ENCODE measurements around the gene AMH.
"Not testable (repeated sequence)": the region's sequence is repeated elsewhere in the genome, so short reads cannot be mapped to it uniquely, and the experiment has no call there.

The AMH gene

DNA sequence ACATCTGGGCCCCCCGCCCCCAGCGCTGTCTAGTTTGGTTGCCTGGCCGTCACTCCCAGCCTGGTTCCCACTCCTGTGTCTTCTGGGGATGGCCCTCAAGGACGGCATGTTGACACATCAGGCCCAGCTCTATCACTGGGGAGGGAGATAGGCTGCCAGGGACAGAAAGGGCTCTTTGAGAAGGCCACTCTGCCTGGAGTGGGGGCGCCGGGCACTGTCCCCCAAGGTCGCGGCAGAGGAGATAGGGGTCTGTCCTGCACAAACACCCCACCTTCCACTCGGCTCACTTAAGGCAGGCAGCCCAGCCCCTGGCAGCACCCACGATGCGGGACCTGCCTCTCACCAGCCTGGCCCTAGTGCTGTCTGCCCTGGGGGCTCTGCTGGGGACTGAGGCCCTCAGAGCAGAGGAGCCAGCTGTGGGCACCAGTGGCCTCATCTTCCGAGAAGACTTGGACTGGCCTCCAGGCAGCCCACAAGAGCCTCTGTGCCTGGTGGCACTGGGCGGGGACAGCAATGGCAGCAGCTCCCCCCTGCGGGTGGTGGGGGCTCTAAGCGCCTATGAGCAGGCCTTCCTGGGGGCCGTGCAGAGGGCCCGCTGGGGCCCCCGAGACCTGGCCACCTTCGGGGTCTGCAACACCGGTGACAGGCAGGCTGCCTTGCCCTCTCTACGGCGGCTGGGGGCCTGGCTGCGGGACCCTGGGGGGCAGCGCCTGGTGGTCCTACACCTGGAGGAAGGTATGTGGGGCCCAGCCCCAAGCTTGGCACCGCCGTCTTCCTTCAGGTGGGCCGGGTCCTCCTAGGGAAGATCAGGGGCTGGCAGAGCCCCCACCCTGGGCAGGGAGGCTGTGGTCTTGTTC, at the start of gene AMH:
AMH (plus strand) TSS at position 314 of the 857 bp plus-strand sequence; CDS start at position 324, 10 bp downstream.
- no peak for DNase-seq

DNA sequence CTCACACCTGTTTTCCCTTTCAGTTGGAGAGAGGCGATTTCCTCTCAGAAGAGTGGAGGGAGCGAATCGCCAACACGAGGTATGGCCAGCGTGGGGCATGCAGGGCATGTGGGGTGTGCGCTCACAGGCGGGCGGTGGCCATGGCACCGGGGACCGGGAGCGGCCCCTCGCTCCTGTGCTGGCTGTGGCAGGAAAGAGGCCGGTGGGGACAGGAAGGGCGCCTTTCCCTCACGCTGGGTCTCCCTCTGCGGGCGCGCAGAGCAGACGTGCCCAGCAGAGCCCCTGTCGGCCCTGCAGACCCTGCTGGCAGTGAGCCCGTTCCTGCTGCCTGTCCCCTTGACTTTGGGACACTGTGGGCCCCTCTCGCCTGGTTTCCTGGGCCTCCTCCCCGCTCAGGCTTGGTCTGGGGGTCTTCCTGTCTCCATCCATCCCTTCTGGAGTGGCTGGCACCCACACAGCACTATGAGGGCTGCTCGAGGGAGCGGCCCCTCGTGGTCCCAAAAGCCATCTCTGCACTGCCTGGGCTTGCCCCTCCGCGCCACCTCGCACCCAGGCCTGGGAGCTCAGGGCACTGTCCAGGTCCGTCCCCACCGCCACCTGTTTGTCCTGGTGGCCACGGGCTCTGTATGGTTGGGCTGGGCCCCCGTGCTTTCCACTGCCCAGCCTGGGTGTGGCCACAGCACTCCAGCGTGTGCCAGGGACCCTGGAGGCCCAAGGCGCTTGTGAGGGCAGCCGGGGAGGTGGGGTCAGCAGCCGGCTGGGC, 49.1 kb upstream of the AMH start:
- DNase-seq: no peak

DNA sequence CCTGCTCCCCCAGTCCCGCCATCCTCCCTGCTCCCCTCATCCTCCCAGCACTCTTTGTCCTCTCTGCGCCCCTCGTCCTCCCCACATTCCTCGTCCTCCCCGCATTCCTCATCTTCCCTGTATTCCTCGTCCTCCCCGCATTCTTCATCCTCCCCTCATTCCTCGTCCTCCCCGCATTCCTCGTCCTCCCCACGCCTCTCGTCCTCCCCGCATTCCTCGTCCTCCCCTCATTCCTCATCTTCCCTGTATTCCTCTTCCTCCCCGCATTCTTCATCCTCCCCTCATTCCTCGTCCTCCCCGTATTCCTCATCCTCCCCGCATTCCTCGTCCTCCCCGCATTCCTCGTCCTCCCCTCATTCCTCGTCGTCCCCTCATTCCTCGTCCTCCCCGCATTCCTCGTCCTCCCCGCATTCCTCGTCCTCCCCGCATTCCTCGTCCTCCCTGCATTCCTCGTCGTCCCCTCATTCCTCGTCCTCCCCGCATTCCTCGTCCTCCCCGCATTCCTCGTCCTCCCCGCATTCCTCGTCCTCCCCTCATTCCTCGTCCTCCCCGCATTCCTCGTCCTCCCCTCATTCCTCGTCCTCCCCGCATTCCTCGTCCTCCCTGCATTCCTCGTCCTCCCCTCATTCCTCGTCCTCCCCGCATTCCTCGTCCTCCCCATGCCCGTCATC, 48.4 kb upstream of the AMH start:
- not testable (repeated sequence) for DNase-seq

DNA sequence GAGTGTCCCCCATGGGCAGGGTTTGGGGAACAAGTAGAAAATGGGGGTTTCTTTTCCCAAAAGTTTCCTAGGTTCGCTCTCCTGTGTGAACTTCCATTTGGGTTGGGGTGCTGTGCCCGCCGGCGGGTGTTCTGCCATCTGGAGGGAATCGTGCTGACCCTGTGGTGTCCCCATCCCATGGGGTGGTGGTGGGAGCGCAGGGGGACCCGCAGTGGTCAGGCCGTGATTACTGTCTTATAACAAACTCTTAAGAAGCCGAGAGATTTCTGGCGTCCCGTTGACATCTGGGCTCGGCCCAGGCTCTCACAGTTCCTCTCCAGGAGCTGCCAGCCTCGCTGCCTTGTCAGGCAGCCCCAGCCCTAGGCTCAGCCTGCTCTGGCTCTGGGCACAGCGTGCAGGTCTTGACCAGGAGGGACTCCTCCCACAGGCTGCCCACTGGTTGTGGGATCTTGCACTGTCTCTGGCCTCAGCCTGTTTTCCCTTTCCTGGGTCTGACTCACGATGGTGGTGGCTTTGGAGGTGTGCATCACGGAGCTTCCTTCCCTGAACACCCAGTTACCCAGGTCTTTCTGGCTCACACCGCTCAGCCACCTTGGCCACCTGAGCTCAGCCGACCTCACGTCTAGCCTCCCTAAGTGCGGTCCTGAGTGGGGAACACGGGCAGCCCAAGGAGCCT, 47.5 kb upstream of the AMH start:
- DNase-seq: no peak

DNA sequence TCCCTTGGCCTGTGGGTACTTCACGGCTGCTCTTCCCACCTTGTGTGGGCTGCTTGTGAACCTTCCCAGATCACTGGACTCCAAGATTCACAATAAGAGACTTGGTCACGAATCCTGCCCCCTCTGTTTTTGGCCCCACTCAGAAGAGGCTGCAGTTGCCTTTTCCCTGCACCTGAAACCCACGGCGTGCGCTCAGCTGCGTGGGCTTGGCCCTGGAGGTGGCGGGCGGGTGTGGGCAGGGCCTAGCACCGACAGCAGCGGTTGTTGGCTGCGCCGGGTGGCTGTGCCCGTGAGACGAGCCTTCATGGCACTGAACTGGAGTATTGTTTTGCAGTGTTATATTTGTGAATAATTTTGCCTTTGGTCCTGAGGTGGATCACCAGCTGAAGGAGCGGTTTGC, 46.8 kb upstream of the AMH start:
- no peak for DNase-seq

- DNase-seq: no peak
These were observed 42.1 kb upstream of the AMH start for GRCh38 chr19:2207008-2207407.

DNA sequence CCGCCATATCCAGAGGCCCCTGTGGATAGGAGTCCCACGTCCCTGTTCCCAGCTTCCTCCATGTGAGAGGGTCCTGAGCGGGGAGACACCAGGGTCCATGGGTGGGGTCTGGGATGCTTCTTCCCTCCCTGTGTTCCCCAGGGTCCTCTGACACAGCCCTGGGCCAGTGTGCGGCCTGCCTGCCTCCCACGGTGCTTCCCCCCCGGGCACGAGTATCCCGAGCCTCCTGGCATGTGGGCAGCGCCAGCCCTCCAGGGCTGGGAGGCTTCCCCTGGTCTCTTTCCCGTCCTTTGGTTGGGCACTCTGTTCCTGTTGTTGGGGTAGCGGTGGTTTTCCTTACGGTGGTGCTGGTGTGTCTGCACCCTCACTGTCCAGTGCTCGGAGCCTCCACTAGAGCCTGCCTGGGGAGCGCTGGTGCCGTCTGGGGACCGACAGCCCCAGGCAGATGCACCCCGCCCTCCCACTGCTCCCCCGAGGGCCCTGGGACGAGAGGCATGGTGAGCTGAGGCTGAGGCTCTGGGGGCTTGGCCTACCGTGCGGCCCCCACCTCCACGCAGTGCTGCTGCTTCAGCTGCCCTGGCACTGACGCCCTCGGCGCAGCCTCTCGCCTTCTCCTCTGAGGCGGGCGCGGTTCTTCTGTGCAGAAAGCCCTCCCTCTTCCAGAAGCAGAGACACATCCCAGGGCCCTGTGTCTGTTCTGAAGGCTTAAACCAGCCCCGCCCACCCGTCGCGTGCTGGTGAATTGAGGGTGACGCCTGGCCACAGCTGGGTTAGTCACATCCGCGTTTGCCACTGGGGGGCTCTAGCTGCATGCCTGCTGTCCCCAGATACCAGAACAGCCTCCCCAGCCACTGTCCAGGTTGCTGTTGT, 40.9 kb upstream of the AMH start:
- DNase-seq: no peak

- DNase-seq: no peak
These were observed 40.1 kb upstream of the AMH start for GRCh38 chr19:2208975-2209374.

DNA sequence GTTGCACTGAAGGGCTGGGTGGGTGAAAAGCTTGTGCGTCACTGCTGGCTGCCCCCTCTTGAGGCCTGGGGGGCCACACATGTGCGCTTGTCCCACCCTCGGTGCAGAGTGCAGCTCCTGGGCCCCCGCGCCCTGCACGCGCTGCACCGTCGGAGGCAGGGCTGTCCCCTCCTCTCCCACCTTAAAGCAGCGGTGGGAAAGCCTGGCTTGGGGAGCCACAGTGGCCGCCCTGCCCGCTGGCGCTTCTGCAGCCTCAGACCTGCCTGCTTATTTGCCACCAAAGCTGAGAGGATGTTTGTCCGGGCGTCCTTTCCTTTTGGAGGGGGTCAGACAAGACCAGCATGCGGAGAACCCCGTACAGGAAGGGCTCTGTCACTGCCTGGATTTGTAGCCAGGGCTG, 39.7 kb upstream of the AMH start:
- DNase-seq: no peak

- DNase-seq: no peak
These were observed 38.9 kb upstream of the AMH start for GRCh38 chr19:2210206-2210605.

- no peak for DNase-seq
These were observed 38.0 kb upstream of the AMH start for GRCh38 chr19:2210987-2211740.

DNA sequence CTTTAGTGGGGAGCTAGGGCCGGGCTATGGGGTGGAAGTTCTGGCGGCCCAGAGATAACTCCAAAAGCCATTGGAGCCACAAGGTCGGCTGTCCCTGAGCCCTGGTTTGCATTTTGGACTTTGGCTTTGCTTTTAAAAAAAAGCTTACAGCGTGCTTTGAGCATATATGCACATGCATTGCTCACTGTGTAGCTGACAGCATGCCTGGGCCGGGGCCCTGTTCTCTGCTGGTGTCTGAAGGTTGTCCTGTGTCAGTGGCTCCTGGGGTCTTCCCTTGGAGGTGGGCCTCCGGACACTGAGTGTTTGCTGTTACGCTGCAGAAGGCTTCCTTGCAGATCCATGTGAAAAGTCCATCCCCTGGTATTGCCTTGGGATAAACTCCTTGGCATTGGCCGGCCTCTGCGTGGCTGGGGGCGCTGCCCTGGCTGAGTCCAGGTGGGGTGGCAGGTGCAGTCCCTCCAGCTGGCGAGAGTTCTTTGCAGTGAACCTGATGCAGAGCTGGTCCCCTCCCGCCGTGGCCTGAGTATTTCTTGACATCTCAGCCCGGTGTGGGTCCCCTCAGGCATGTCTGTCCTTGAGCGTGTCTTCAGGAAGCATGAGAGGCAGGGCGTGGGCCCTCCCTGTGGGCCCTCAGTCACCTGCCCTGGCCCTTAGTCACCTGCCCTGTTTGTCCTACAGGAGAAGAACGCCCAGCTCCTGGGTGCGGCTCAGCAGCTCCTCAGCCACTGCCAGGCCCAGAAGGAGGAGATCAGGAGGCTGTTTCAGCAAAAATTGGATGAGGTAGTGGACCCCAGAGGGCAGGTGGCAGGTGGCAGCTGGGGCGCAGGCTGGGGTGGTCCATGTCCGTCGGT, 36.0 kb upstream of the AMH start:
- no peak for DNase-seq

GRCh38 chr19:2213799-2214198, 35.3 kb upstream of the AMH start:
- no peak for DNase-seq

GRCh38 chr19:2214251-2214650, 34.9 kb upstream of the AMH start:
- DNase-seq: no peak

- DNase-seq: peak; percentile 54
These were observed 33.8 kb upstream of the AMH start for GRCh38 chr19:2215281-2215751.

DNA sequence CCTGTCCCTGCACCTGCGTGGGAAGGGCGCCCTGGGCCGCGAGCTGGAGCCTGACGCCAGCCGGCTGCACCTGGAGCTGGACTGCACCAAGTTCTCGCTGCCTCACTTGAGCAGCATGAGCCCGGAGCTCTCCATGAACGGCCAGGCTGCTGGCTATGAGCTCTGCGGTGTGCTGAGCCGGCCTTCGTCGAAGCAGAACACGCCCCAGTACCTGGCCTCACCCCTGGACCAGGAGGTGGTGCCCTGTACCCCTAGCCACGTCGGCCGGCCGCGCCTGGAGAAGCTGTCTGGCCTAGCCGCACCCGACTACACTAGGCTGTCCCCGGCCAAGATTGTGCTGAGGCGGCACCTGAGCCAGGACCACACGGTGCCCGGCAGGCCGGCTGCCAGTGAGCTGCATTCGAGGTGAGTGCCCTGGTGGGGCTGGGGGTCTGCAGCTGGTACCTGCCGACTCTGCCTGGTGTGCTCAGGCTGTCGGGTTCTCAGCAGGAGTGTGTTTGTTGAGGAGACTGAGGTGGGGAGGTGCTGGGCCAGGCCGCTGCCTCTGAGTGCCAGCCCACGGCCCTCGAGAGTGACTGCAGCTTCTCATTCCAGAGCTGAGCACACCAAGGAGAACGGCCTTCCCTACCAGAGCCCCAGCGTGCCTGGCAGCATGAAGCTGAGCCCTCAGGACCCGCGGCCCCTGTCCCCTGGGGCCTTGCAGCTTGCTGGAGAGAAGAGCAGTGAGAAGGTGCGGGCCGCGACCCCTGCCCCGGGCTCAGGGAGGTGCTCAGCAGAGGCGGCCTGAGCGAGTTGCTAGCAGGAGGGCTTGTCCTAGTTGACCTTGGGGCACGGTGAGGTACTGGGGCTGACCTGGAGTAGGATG, 32.5 kb upstream of the AMH start:
- no peak for DNase-seq

DNA sequence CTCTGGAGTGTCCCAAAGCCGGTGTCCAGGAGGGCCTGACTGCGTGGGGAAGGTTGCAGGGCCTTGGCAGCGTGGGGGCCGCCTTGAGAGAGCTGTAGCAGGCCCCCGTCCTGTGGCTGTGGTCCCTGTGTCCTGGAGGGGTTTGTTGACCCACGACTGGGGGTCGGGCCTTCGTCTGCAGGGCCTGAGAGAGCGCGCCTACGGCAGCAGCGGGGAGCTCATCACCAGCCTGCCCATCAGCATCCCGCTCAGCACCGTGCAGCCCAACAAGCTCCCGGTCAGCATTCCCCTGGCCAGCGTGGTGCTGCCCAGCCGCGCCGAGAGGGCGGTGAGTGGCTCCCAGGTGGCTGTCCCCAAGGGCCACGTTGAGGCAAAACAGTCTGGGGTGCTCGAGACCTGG, 31.5 kb upstream of the AMH start:
- no peak for DNase-seq

DNA sequence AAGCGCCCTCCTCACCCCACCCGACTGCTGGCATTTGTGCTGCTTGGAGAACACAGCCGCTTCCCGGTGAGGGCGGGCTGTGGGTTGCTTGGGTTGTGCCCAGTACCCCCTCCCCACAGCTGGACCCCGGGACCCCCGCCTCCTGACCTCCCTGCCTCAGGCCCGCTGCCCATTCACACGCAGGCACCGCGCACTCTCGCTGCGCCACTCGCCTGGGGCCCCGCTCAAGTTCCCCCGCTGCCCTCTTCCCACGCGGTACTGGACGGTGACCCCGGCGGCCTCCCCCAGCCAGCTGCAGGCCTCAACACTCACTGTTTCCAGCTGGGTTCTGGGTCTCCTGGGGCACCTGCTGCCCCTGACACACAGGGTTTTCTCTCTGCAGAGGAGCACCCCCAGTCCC, 29.4 kb upstream of the AMH start:
- no peak for DNase-seq

GRCh38 chr19:2221250-2221831, 27.8 kb upstream of the AMH start:
- no peak for DNase-seq

All from NCI-H2171 treated with DMSO at 0.1 percent for 48 hours (cell line).